CD4-positive, alpha-beta memory T cell (primary cell): ENCODE data around the gene ZNHIT2. TPM values are rescaled to one million over a fixed set of nuclear protein-coding genes. Genes with fewer than 3 reads are reported as not detected.
A peak's percentile ranks its signal among the peaks of the same experiment; 100 is the strongest.

ENCODE experiments used
- CTCF ChIA-PET: fragments of 350-600 bp; sonication (Branson Sonifier 250); formaldehyde crosslinking; loops from one replicate; lab custom pipeline; 2021; ENCODE audit warnings: inconsistent platforms; ENCODE audit not compliant: partially characterized antibody; lab: Charles Lee
- POLR2A ChIA-PET: fragments of 350-600 bp; sonication (Branson Sonifier 250); formaldehyde crosslinking; loops from one replicate; lab custom pipeline; 2021; ENCODE audit not compliant: partially characterized antibody; lab: Charles Lee
- DNase-seq, 5 donors: peaks; one replicate each; pipeline versions ENCODE4 v3.0.0 to v3.0.0-alpha.2; 2020 to 2022; ENCODE audit warnings: mixed read lengths in 1 of 5
- H3K27ac ChIP-seq: one replicate; pipeline ENCODE4 v1.7.0; 2013; ENCODE audit warnings: low read depth, low read length
- H3K27me3 ChIP-seq: 2 replicates; pipeline ENCODE4 v1.7.0; 2013; ENCODE audit warnings: mild to moderate bottlenecking, low read length, moderate library complexity; ENCODE audit not compliant: insufficient read depth
- H3K36me3 ChIP-seq: 2 replicates; pipeline ENCODE4 v1.7.0; 2013; ENCODE audit warnings: mild to moderate bottlenecking, low read length, moderate library complexity; ENCODE audit not compliant: insufficient read depth
- H3K4me1 ChIP-seq: 2 replicates; pipeline ENCODE4 v1.7.0; 2013; ENCODE audit warnings: mild to moderate bottlenecking, low read length, moderate library complexity; ENCODE audit not compliant: insufficient read depth
- H3K4me3 ChIP-seq, 2 donors: one replicate each; pipeline ENCODE4 v1.7.0; 2013; ENCODE audit warnings: low read length in 2 of 2, mild to moderate bottlenecking in 1 of 2
- H3K9me3 ChIP-seq, 2 donors: one replicate each; pipeline ENCODE4 v1.7.0; 2013; ENCODE audit warnings: low read length in 2 of 2, control low read depth in 1 of 2; ENCODE audit not compliant: control insufficient read depth in 1 of 2
- H3K27ac Mint-ChIP-seq, 7 donors: one replicate each; pipeline ENCODE4 v1.8.0; 2020 to 2021; ENCODE audit warnings: mixed read lengths in 7 of 7, mild to moderate bottlenecking in 6 of 7, inconsistent platforms in 3 of 7, moderate library complexity in 3 of 7
- H3K27me3 Mint-ChIP-seq, 2 donors: one replicate each; pipeline ENCODE4 v1.8.0; 2020 to 2021; ENCODE audit warnings: mixed read lengths in 2 of 2
- H3K36me3 Mint-ChIP-seq, 2 donors: one replicate each; pipeline ENCODE4 v1.8.0; 2020 to 2021; ENCODE audit warnings: mixed read lengths in 2 of 2, inconsistent platforms in 1 of 2, mild to moderate bottlenecking in 1 of 2
- H3K4me1 Mint-ChIP-seq, 4 donors: one replicate each; pipeline ENCODE4 v1.8.0; 2020 to 2021; ENCODE audit warnings: mixed read lengths in 4 of 4, mild to moderate bottlenecking in 1 of 4
- H3K4me3 Mint-ChIP-seq, 8 donors: one replicate each; pipeline ENCODE4 v1.8.0; 2020 to 2021; ENCODE audit warnings: mixed read lengths in 8 of 8, mild to moderate bottlenecking in 7 of 8, moderate library complexity in 6 of 8, inconsistent platforms in 3 of 8
- H3K9me3 Mint-ChIP-seq, 8 donors: one replicate each; pipeline ENCODE4 v1.8.0; 2020 to 2021; ENCODE audit warnings: mixed read lengths in 8 of 8, mild to moderate bottlenecking in 5 of 8, inconsistent platforms in 3 of 8, moderate library complexity in 1 of 8
- intact Hi-C: fragments of 100-400 bp; cut with micrococcal nuclease; formaldehyde crosslinking; loops from one replicate; pipeline ENCODE4 v1.15.1; 2023
- polyA plus RNA-seq, 2 donors: library from polyadenylated mRNA; unstranded; fragments of 300-500 nt; fragmentation: Illumina TruSeq; gene quantifications; one replicate each; pipeline ENCODE4 v1.2.3, GENCODE V29; 2021
- total RNA-seq, 2 experiments: library from RNA; stranded (reverse); gene quantifications; one replicate each; pipeline ENCODE4 v1.2.3, GENCODE V29; 2021

ZNHIT2 gene
- total and polyA plus RNA-seq, 4 experiments from 2014 or later: 13.1 to 22.5 (median 16.2) TPM

DNA sequence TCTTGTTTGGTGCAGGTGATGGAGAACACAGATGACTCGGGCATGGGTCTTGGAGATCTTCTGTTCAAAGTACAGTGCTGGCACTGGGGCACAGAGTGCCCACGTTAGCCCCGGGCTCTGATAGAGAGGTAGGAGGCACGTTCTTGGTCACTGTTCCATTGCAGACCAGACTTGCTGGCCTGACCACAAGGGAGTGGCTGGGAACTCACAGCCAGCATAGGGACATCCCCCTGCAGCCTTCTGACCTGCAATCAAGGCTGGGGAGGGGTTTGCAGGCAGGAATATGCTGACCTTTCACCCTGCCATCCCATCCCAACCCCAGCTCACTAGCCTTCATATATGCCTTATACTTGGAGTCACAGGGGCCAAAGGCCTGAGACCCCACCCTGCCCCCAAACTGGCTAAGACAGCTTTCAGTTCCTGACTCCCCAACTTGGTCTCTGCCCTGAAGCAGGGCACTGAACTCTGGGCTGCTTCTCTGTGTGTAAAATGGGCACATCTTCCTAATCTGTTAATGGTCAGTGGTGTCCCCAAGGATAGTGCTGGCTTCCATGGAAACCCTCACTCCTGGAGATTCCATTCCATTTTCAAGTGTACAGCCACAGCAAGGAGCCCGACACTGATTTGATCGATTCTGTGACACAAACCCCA, 9.2 kb upstream of the ZNHIT2 start:
- no peak overlapping the region for H3K4me3 ChIP-seq
- H3K4me3 Mint-ChIP-seq: peak overlapping the region in 1 of 8 donors; percentile 35
- H3K36me3 ChIP-seq: peaks cover 73% of the 10 kb centered on the region
- H3K4me1 Mint-ChIP-seq: peaks cover 8 to 26% (median 16%) of the 10 kb centered on the region in 4 donors
- H3K9me3 Mint-ChIP-seq: peaks cover 0 to 6% (median 0%) of the 10 kb centered on the region in 8 donors
- H3K27me3 ChIP-seq: no peaks in the 10 kb centered on the region
- peaks cover 23 to 71% of the 10 kb centered on the region in 2 donors for H3K36me3 Mint-ChIP-seq
- H3K27ac Mint-ChIP-seq: peak overlapping the region in 2 of 7 donors; percentile 36 to 58
- intact Hi-C loops: no loop called here
- ChIA-PET POLR2A (interaction anchor here (11.5 kb wide), 1 partner anchor 7 kb away, joined by 251 read pairs; the partner anchor contains the start of gene SYVN1), CTCF (no interaction called here)
- H3K27me3 Mint-ChIP-seq: no peaks in the 10 kb centered on the region
- no peak for DNase-seq
- H3K9me3 ChIP-seq: no peaks in the 10 kb centered on the region
- H3K27ac ChIP-seq: no peak overlapping the region
- H3K4me1 ChIP-seq: peaks cover 15% of the 10 kb centered on the region

GRCh38 chr11:65125197-65126056, 7.9 kb upstream of the ZNHIT2 start:
- H3K27me3 ChIP-seq: no peaks in the 10 kb centered on the region
- ChIA-PET POLR2A (interaction anchor here (1.0 to 11.5 kb wide), 2 partner anchors 8 to 27 kb away, joined by 3 to 251 read pairs; partner anchors contain the start of gene SYVN1), CTCF (interaction anchor here (1.4 to 1.7 kb wide), 2 partner anchors 13 to 113 kb away, joined by 3 to 5 read pairs; no protein-coding TSS in a partner anchor)
- no peak overlapping the region for H3K27ac ChIP-seq
- intact Hi-C loops: no loop called here
- H3K27me3 Mint-ChIP-seq: no peaks in the 10 kb centered on the region
- H3K4me1 Mint-ChIP-seq: peaks cover 12 to 38% (median 23%) of the 10 kb centered on the region in 4 donors
- peaks cover 26 to 73% of the 10 kb centered on the region in 2 donors for H3K36me3 Mint-ChIP-seq
- peaks cover 68% of the 10 kb centered on the region for H3K36me3 ChIP-seq
- H3K27ac Mint-ChIP-seq: peak overlapping the region in 1 of 7 donors; percentile 44
- DNase-seq: no peak
- peaks cover 27% of the 10 kb centered on the region for H3K4me1 ChIP-seq
- H3K4me3 Mint-ChIP-seq: no peak overlapping the region
- no peak overlapping the region for H3K4me3 ChIP-seq
- no peaks in the 10 kb centered on the region for H3K9me3 ChIP-seq
- peaks cover 0 to 1% (median 0%) of the 10 kb centered on the region in 8 donors for H3K9me3 Mint-ChIP-seq

- peak overlapping the region in 5 of 7 donors; percentile 44 to 77 (median 51) for H3K27ac Mint-ChIP-seq
- H3K9me3 Mint-ChIP-seq: peaks cover 0 to 1% (median 0%) of the 10 kb centered on the region in 8 donors
- H3K4me1 ChIP-seq: peaks cover 27% of the 10 kb centered on the region
- ChIA-PET CTCF (interaction anchor here (1.4 to 1.7 kb wide), 3 partner anchors 12 to 112 kb away, joined by 3 to 7 read pairs (median 5); no protein-coding TSS in a partner anchor), POLR2A (interaction anchor here (0.9 to 11.5 kb wide), 4 partner anchors 9 to 346 kb away, joined by 3 to 251 read pairs (median 3); partner anchors contain the start of genes SYVN1 and VPS51)
- no peaks in the 10 kb centered on the region for H3K27me3 Mint-ChIP-seq
- DNase-seq: no peak
- no peak overlapping the region for H3K4me3 ChIP-seq
- no peak overlapping the region for H3K27ac ChIP-seq
- intact Hi-C loops: no loop called here
- peaks cover 68% of the 10 kb centered on the region for H3K36me3 ChIP-seq
- no peaks in the 10 kb centered on the region for H3K9me3 ChIP-seq
- peaks cover 33 to 76% of the 10 kb centered on the region in 2 donors for H3K36me3 Mint-ChIP-seq
- no peaks in the 10 kb centered on the region for H3K27me3 ChIP-seq
- peak overlapping the region in 4 of 8 donors; percentile 13 to 68 (median 22) for H3K4me3 Mint-ChIP-seq
- H3K4me1 Mint-ChIP-seq: peaks cover 13 to 46% (median 24%) of the 10 kb centered on the region in 4 donors
Measured at GRCh38 chr11:65124480-65125196, 7.1 kb upstream of the ZNHIT2 start.

DNA sequence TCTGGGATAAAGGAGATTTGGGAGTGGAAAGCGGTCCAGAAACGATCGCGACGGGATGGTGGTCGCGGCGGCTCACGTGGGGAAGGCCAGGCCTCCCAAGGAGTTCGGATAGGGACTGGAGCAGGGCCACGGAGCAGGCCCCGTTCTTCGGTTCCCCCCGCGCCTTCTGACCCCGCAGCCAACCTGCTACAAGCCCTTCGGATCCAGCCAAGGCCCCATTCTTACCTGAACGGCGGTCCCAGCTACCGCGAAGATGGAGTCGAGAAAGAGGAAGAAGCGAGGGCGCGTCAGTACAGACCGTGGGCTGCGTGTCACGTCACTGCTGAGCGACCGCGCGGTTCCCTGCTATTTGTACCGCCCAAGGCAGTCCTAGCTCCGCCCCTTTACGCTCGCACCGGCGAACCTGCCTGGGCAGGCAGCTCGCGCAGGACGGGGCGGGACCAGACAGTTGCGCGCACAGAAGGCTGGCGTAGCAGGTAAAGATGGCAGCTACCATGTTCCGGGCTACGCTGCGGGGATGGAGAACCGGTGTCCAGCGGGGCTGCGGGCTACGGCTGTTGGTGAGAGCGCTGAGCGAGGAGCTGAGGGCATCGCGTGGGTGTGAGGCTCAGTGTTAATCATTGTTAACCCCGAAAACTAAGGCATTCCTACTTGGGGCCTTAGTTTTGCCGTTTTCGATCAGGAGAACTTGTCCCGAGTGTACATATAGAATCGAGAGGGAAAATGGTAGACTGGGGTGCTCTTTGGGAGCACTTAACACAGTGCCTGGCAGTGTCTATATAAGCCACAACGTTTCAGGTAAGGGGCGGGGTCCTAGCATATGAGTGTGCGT, 4.6 kb upstream of the ZNHIT2 start, which contains the start of the genes FAU and MRPL49:
Gene FAU (minus strand): TSS at position 270 of the 832 bp plus-strand sequence. CDS start 321 bp downstream, outside the sequence.
Gene MRPL49 (plus strand): TSS at position 457 of the 832 bp plus-strand sequence. CDS start 26 bp downstream, at position 483.
- peaks cover 27% of the 10 kb centered on the region for H3K4me1 ChIP-seq
- DNase-seq: peak; percentile 97 to 99 (median 99)
- Mint-ChIP-seq H3K9me3 (peaks cover 0 to 1% (median 0%) of the 10 kb centered on the region in 8 donors), H3K4me3 (peak within 1 kb of the TSS; percentile 98 to 100 (median 99)), H3K36me3 (peaks cover 40 to 69% of the 10 kb centered on the region in 2 donors), H3K27ac (peak within 1 kb of the TSS; percentile 99 to 100 (median 100)), H3K27me3 (no peaks in the 10 kb centered on the region), H3K4me1 (peaks cover 18 to 56% (median 30%) of the 10 kb centered on the region in 4 donors)
- intact Hi-C loops: loop anchor here (1.0 kb wide), 4 partner anchors 12 to 109 kb away; partner anchors contain the start of genes CDCA5, SYVN1, VPS51 and ZFPL1
- peak within 1 kb of the TSS; percentile 99 for H3K27ac ChIP-seq
- ChIA-PET POLR2A (interaction anchor here (0.6 to 15.5 kb wide), 35 partner anchors 10 to 738 kb away, joined by 3 to 320 read pairs (median 5); partner anchors contain the start of genes ARL2, ATG2A, CAPN1 and CDC42BPG), CTCF (interaction anchor here (0.7 to 4.8 kb wide), 10 partner anchors 9 to 451 kb away, joined by 3 to 55 read pairs (median 4); partner anchors contain the start of genes ARL2, CDC42EP2, SYVN1 and TM7SF2)
- H3K4me3 ChIP-seq: peak within 1 kb of the TSS; percentile 92 to 100
- H3K9me3 ChIP-seq: no peaks in the 10 kb centered on the region
- no peaks in the 10 kb centered on the region for H3K27me3 ChIP-seq
- peaks cover 56% of the 10 kb centered on the region for H3K36me3 ChIP-seq

DNA sequence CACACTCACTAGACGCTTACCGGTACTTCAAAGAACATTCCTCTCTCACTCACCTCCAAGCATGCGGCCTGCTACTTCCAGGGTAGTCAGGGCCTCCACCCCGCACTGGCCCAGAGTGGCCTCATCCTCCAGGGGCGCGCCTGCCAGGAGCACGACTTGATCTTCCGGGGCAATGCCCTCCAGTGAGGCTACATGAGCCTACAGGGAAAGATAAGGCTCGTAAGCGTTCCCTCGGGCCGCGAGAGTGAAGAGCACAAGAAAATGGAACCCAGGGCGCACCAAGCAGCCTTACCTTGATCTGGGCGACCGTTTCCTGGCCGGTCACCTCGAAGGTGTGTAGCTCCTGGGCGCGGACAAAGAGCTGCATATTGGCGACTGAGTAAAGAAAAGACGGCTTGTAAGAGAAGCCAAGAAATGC, 4.0 kb upstream of the ZNHIT2 start:
- Mint-ChIP-seq H3K9me3 (no peaks in the 10 kb centered on the region), H3K27me3 (no peaks in the 10 kb centered on the region), H3K4me1 (peaks cover 18 to 59% (median 33%) of the 10 kb centered on the region in 4 donors), H3K36me3 (peaks cover 34 to 63% of the 10 kb centered on the region in 2 donors), H3K4me3 (peak overlapping the region; percentile 98 to 100 (median 99)), H3K27ac (peak overlapping the region; percentile 99 to 100 (median 100))
- peaks cover 50% of the 10 kb centered on the region for H3K36me3 ChIP-seq
- H3K27me3 ChIP-seq: no peaks in the 10 kb centered on the region
- H3K9me3 ChIP-seq: no peaks in the 10 kb centered on the region
- ChIA-PET CTCF (interaction anchor here (1.1 to 4.8 kb wide), 8 partner anchors 10 to 194 kb away, joined by 3 to 55 read pairs (median 4); partner anchors contain the start of genes ARL2, CDC42EP2, SYVN1 and TM7SF2), POLR2A (interaction anchor here (0.6 to 15.5 kb wide), 34 partner anchors 10 to 739 kb away, joined by 3 to 320 read pairs (median 5); partner anchors contain the start of genes ARL2, ATG2A, CAPN1 and CDC42BPG)
- DNase-seq: peak in 3 of 5 donors; percentile 23 to 60 (median 32)
- peak overlapping the region; percentile 92 to 96 for H3K4me3 ChIP-seq
- intact Hi-C loops: no loop called here
- peak overlapping the region; percentile 99 for H3K27ac ChIP-seq
- H3K4me1 ChIP-seq: peaks cover 32% of the 10 kb centered on the region
